Epithelial cell of esophagus (primary cell): ENCODE measurements around the gene RPL13.

Source experiments
- DNase-seq: peaks from one replicate; pipeline ENCODE4 v3.0.0; 2010; ENCODE audit warnings: low read depth
- H3K4me3 ChIP-seq: 2 replicates; pipeline ENCODE4 v1.5.1; 2011; ENCODE audit warnings: mild to moderate bottlenecking, low read length, control low read depth
- TF ChIP-seq, protein P1 (sequence below): IDR thresholded peaks from 2 replicates; pipeline ENCODE4 v1.5.1; 2011; ENCODE audit warnings: low read depth, mild to moderate bottlenecking, low read length, control low read depth, inconsistent platforms; ENCODE audit not compliant: insufficient read depth; ENCODE audit errors: missing control alignments

Gene RPL13

DNA sequence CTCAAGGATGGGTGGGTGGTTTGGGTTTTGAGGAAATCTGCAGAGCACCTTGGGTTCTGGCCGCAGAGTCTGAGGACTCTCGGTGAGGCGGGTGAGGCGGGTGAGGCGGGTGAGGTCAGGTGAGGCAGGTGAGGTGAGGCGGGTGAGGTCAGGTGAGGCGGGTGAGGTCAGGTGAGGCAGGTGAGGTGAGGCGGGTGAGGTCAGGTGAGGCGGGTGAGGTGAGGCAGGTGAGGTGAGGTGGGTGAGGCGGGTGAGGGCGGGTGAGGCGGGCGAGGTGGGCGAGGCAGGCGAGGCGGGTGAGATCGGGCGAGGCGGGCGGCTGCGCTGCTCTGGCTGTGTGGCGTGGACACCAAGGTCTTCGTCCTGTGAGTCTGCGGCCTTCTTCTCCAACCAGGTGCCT is 24.1 kb upstream of the RPL13 start:
- DNase-seq = no peak
- H3K4me3 ChIP-seq = no peak overlapping the region
- TF ChIP-seq, protein P1, sequence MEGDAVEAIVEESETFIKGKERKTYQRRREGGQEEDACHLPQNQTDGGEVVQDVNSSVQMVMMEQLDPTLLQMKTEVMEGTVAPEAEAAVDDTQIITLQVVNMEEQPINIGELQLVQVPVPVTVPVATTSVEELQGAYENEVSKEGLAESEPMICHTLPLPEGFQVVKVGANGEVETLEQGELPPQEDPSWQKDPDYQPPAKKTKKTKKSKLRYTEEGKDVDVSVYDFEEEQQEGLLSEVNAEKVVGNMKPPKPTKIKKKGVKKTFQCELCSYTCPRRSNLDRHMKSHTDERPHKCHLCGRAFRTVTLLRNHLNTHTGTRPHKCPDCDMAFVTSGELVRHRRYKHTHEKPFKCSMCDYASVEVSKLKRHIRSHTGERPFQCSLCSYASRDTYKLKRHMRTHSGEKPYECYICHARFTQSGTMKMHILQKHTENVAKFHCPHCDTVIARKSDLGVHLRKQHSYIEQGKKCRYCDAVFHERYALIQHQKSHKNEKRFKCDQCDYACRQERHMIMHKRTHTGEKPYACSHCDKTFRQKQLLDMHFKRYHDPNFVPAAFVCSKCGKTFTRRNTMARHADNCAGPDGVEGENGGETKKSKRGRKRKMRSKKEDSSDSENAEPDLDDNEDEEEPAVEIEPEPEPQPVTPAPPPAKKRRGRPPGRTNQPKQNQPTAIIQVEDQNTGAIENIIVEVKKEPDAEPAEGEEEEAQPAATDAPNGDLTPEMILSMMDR = no peak

DNA sequence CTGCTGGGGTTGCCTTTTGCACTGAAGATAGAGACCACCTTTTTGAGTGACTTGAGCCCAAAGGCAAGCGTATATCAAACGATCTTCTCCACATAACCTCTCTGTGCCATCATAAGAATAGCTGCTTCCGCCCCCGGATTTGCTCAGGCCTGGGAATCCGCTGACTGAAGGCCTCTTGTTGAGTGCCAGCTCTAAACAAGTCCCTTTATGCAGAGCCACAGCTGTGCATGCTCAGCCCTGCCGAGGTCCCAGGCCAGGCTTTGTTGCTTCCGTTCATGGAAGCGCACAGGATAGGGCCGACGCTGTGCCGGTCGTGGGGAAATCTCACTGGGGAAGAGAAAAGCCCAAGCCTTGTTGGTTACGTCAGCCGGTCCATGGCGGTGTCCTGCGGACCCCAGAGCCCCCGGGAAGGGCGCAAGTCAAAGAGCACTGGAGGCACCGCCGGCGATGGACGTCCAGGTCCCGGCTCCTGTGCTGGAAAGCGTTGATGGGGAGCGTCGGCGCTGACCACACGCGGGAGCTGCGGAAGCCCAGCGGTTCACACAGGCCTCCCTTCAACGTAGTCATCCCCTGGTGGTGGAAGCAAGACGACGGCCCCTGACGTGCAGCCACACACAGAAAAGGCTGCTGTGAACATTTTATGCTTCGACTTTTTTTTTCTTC is 23.5 kb upstream of the RPL13 start:
- DNase-seq = no peak
- TF ChIP-seq, protein P1 = no peak
- H3K4me3 ChIP-seq = no peak overlapping the region

DNA sequence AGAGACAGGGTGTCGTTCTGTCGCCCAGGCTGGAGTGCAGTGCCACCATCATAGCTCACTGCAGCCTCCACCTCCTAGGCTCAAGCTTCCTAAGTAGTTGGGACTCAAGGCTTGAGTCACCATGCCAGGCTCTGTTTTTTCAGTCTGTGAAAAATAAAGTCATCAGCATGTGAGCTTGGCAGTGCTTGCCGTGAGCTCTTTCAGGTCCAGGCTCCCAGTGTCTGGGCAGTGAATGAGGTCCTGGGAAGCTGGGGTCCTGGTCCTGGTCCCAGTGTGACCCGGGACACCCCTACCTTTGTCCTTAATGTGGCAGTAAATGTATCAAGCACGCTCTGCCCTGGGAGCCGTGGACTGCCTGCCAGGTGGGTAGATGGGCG is 22.9 kb upstream of the RPL13 start:
- no peak overlapping the region for H3K4me3 ChIP-seq
- TF ChIP-seq, protein P1 = no peak
- no peak for DNase-seq

DNA sequence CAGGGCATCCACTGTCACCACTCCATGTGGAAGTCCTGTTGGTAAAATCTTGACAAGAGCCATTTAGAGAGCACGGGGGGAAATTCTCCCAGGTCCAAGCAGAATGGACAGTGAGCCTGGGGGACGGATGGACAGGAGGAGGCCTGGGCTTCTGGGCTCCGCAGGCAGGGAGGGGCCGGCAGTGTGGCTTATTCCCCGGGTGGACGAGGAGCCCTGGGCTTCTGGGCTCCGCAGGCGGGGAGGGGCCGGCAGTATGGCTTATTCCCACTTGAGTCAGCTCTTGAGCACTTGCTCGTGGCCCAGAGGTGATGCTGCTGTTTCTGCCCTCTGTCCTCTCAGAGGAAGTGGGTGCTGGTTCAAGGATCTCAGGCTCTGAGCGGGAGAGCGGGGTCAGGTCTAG is 22.2 kb upstream of the RPL13 start:
- no peak overlapping the region for H3K4me3 ChIP-seq
- no peak for DNase-seq
- TF ChIP-seq, protein P1 = no peak

DNA sequence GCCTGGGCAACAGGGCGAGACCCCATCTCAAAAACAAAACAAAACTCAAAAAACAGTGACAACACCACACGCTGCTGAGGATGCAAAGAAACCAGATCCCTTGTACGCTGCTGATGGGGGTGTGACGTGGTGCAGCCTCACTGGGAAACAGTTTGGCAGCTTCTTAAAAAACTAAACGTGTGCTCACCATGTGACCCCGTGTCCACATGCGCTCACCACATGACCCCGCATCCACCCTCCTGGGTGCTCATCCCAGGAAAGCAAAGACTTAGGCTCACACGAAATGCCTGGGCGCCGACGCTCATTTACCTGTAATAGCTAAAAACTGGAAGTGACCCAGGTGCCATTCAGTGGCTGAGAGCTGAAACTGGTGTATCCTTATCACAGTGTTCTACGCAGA is 19.9 kb upstream of the RPL13 start:
- TF ChIP-seq, protein P1 = no peak
- no peak overlapping the region for H3K4me3 ChIP-seq
- no peak for DNase-seq

DNA sequence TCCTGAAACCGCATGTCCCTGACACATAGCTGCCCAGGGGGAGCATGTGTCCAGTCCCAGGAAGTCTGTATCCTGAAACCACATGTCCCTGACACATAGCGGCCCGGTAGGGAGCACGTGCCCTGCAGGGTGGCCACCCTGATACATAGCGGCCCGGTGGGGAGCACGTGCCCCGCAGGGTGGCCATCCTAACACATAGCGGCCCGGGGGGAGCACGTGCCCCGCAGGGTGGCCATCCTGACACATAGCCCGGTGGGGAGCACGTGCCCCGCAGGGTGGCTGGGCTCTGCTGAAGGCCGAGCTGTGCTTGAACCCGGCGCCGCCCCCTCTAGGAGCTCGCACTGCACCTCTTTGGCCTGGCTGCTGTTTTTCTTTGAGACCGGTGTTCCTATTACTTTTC is 18.7 kb upstream of the RPL13 start:
- TF ChIP-seq, protein P1 = no peak
- H3K4me3 ChIP-seq = no peak overlapping the region
- DNase-seq = no peak

DNA sequence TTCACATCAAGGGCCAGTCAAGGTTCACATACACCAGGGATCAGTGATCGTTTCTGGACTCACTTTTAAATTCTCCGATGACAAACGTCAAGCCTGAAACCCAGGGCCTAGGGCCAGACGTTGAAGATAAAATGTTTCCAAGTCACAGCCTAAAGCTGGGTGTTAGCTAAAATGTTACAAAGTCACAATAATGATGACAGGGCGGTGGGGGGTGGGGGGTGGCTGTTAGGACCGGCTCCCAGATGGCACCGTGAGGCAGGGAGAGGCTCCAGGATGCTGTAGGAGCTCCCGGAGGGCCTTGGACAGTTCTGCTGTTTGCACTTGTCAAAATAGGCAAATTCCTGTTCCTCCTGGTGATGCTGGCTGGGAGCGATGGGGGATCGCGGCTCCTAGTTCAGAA is 16.4 kb upstream of the RPL13 start:
- no peak for DNase-seq
- TF ChIP-seq, protein P1 = no peak
- no peak overlapping the region for H3K4me3 ChIP-seq
